CD14-positive monocyte (primary cell): ENCODE results near the gene NUP62. TPM values are rescaled to one million over a fixed set of nuclear protein-coding genes. Genes with fewer than 3 reads are reported as not detected.

Experiments used
- DNase-seq, 3 donors: peaks; one replicate each; pipeline ENCODE4 v3.0.0-alpha.2; 2011 to 2022
- H2AFZ ChIP-seq: 2 replicates; pipeline ENCODE4 v1.6.0; 2012; ENCODE audit warnings: mild to moderate bottlenecking, low read depth, low read length, inconsistent platforms; ENCODE audit not compliant: insufficient read depth, poor library complexity, severe bottlenecking
- H3K27ac ChIP-seq, 2 donors: 1 replicate in 1 of 2; 2 replicates in 1 of 2; pipeline ENCODE4 v1.5.1; 2012 to 2013; ENCODE audit warnings: low read length in 2 of 2, control low read depth in 1 of 2, inconsistent platforms in 1 of 2, low read depth in 1 of 2, mild to moderate bottlenecking in 1 of 2
- H3K27me3 ChIP-seq, 2 donors: one replicate each; pipeline versions ENCODE4 v1.6.0 to v1.6.1; 2011 to 2013; ENCODE audit warnings: low read length in 2 of 2; ENCODE audit not compliant: control insufficient read depth in 2 of 2, insufficient read depth in 2 of 2
- H3K36me3 ChIP-seq, 2 donors: replicated peaks in 1 of 2; 1 replicate in 1 of 2; 2 replicates in 1 of 2; pipeline versions ENCODE4 v1.5.1 to v1.6.1; 2012 to 2013; ENCODE audit warnings: low read length in 2 of 2, control low read depth in 1 of 2, inconsistent platforms in 1 of 2, mild to moderate bottlenecking in 1 of 2; ENCODE audit not compliant: insufficient read depth in 2 of 2, control insufficient read depth in 1 of 2
- H3K4me1 ChIP-seq, 2 donors: 1 replicate in 1 of 2; 2 replicates in 1 of 2; pipeline versions ENCODE4 v1.5.1 to v1.6.1; 2012 to 2013; ENCODE audit warnings: low read length in 2 of 2, control low read depth in 1 of 2, inconsistent platforms in 1 of 2, mild to moderate bottlenecking in 1 of 2, moderate library complexity in 1 of 2; ENCODE audit not compliant: insufficient read depth in 2 of 2, control insufficient read depth in 1 of 2
- H3K4me2 ChIP-seq: replicated peaks from 2 replicates; pipeline ENCODE3; 2012; ENCODE audit warnings: low read length, moderate library complexity, mild to moderate bottlenecking; ENCODE audit not compliant: poor library complexity, severe bottlenecking; ENCODE audit errors: extremely low read depth
- H3K4me3 ChIP-seq, 3 experiments: fragments of 200-600 bp in 1 of 3; sonication (generic) in 1 of 3; replicated peaks in 1 of 3; 1 replicate in 2 of 3; 2 replicates in 1 of 3; pipeline ENCODE4 v1.5.1; 2011 to 2013; ENCODE audit warnings: low read length in 3 of 3, mild to moderate bottlenecking in 3 of 3, control low read depth in 2 of 3, low read depth in 2 of 3, inconsistent platforms in 1 of 3, moderate library complexity in 1 of 3
- H3K79me2 ChIP-seq: 2 replicates; pipeline ENCODE4 v1.6.0; 2012; ENCODE audit warnings: mild to moderate bottlenecking, control low read depth, inconsistent platforms, low read length, moderate library complexity; ENCODE audit not compliant: insufficient read depth
- H3K9ac ChIP-seq: 2 replicates; pipeline ENCODE4 v1.6.0; 2017; ENCODE audit warnings: low read length, mild to moderate bottlenecking; ENCODE audit not compliant: insufficient read depth, poor library complexity, severe bottlenecking
- H3K9me3 ChIP-seq, 2 donors: replicated peaks in 1 of 2; 1 replicate in 1 of 2; 2 replicates in 1 of 2; pipeline versions ENCODE4 v1.5.1 to v1.6.1; 2012 to 2013; ENCODE audit warnings: low read length in 2 of 2, control low read depth in 1 of 2; ENCODE audit not compliant: control insufficient read depth in 1 of 2, insufficient read depth in 1 of 2
- H4K20me1 ChIP-seq: 2 replicates; pipeline ENCODE4 v1.6.0; 2012; ENCODE audit warnings: mild to moderate bottlenecking, low read length, control low read depth, moderate library complexity; ENCODE audit not compliant: insufficient read depth
- H3K27ac Mint-ChIP-seq, 7 donors: one replicate each; pipeline ENCODE4 v1.8.0; 2020; ENCODE audit warnings: mild to moderate bottlenecking in 7 of 7, mixed read lengths in 7 of 7, moderate library complexity in 6 of 7, inconsistent platforms in 2 of 7
- H3K27me3 Mint-ChIP-seq, 3 donors: one replicate each; pipeline ENCODE4 v1.8.0; 2021 to 2022; ENCODE audit warnings: low read depth in 3 of 3, mild to moderate bottlenecking in 3 of 3, mixed read lengths in 3 of 3, moderate library complexity in 3 of 3, inconsistent platforms in 1 of 3
- H3K36me3 Mint-ChIP-seq, 2 donors: one replicate each; pipeline ENCODE4 v1.8.0; 2020; ENCODE audit warnings: mixed read lengths in 2 of 2, inconsistent platforms in 1 of 2, mild to moderate bottlenecking in 1 of 2
- H3K4me1 Mint-ChIP-seq: one replicate; pipeline ENCODE4 v1.8.0; 2020; ENCODE audit warnings: mild to moderate bottlenecking, mixed read lengths
- H3K4me3 Mint-ChIP-seq, 2 donors: one replicate each; pipeline ENCODE4 v1.8.0; 2020; ENCODE audit warnings: mild to moderate bottlenecking in 2 of 2, mixed read lengths in 2 of 2, moderate library complexity in 1 of 2
- H3K9me3 Mint-ChIP-seq, 7 donors: one replicate each; pipeline ENCODE4 v1.8.0; 2020 to 2022; ENCODE audit warnings: mixed read lengths in 7 of 7, mild to moderate bottlenecking in 6 of 7, moderate library complexity in 6 of 7, inconsistent platforms in 2 of 7
- CTCF ChIP-seq: fragments of 200-600 bp; IDR thresholded peaks from one replicate; pipeline ENCODE4 v1.8.0; 2022; ENCODE audit warnings: antibody characterized with exemption, mild to moderate bottlenecking
- WGBS: methylation state at CpG from one replicate; pipeline ENCODE4 v1.1.5; 2013; ENCODE audit warnings: missing lambda C conversion rate; ENCODE audit not compliant: insufficient coverage; 5-methylcytosine and 5-hydroxymethylcytosine counted together
- intact Hi-C, 2 donors: fragments of 100-400 bp; cut with micrococcal nuclease; formaldehyde crosslinking; loops; one replicate each; pipeline versions ENCODE4 v1.15.0 to v1.15.1; 2023
- polyA plus RNA-seq, 3 donors: library from polyadenylated mRNA; depleted of rRNA in 1 of 3; unstranded in 2 of 3; stranded (reverse) in 1 of 3; fragments of 300-500 nt in 2 of 3; fragments of >200 nt in 1 of 3; fragmentation: Illumina TruSeq in 2 of 3; gene quantifications; 1 replicate in 2 of 3; 2 replicates in 1 of 3; pipeline ENCODE4 v1.2.3, GENCODE V29; 2012 to 2021

NUP62 gene
- polyA plus RNA-seq, 3 donors = 32.3 to 62.2 (median 48.6) TPM

- Histone ChIP-seq H3K9me3 (no peaks in the 10 kb centered on the region), H3K9ac (no peak overlapping the region), H3K27ac (no peak overlapping the region), H3K4me1 (peaks cover 32 to 44% of the 10 kb centered on the region in 2 donors), H3K79me2 (peaks cover 16% of the 10 kb centered on the region), H3K4me2 (no peak overlapping the region), H3K36me3 (peaks cover 15 to 36% of the 10 kb centered on the region in 2 donors), H2AFZ (no peak overlapping the region), H3K27me3 (no peaks in the 10 kb centered on the region), H4K20me1 (peaks cover 54% of the 10 kb centered on the region), H3K4me3 (no peak overlapping the region)
- Mint-ChIP-seq H3K4me1 (peaks cover 39% of the 10 kb centered on the region), H3K9me3 (peaks cover 0 to 4% (median 0%) of the 10 kb centered on the region in 7 donors), H3K27me3 (peaks cover 6 to 15% (median 12%) of the 10 kb centered on the region in 3 donors), H3K36me3 (peaks cover 30 to 31% of the 10 kb centered on the region in 2 donors), H3K4me3 (no peak overlapping the region), H3K27ac (peak overlapping the region in 2 of 7 donors; percentile 10 to 30)
- intact Hi-C loops = no loop called here
- no peak for TF ChIP-seq CTCF
- 93% methylated on average over 4 of the region's 7 CpGs for WGBS
- no peak for DNase-seq
Measured at GRCh38 chr19:49931293-49932040, 2.2 kb upstream of the NUP62 start.

GRCh38 chr19:49930483-49931011, 1.2 kb upstream of the NUP62 start:
- intact Hi-C loops = no loop called here
- Histone ChIP-seq H3K27me3 (no peaks in the 10 kb centered on the region), H3K36me3 (peaks cover 17 to 39% of the 10 kb centered on the region in 2 donors), H3K9ac (no peak overlapping the region), H3K27ac (peak overlapping the region in 1 of 2 donors; percentile 88), H3K9me3 (no peaks in the 10 kb centered on the region), H3K4me2 (peak overlapping the region; percentile 89), H3K79me2 (peaks cover 25% of the 10 kb centered on the region), H4K20me1 (peaks cover 60% of the 10 kb centered on the region), H3K4me1 (peaks cover 33 to 49% of the 10 kb centered on the region in 2 donors), H3K4me3 (peak overlapping the region in 1 of 3 experiments; percentile 91), H2AFZ (no peak overlapping the region)
- Mint-ChIP-seq H3K4me1 (peaks cover 42% of the 10 kb centered on the region), H3K36me3 (peaks cover 33 to 36% of the 10 kb centered on the region in 2 donors), H3K4me3 (peak overlapping the region; percentile 90 to 97), H3K27ac (peak overlapping the region in 6 of 7 donors; percentile 96 to 100 (median 97)), H3K9me3 (peaks cover 0 to 4% (median 0%) of the 10 kb centered on the region in 7 donors), H3K27me3 (peaks cover 2 to 9% (median 9%) of the 10 kb centered on the region in 3 donors)
- 72% methylated on average over 12 of the region's 15 CpGs for WGBS
- DNase-seq = peak in 2 of 3 donors; percentile 43 to 49
- TF ChIP-seq CTCF = no peak
